CD14-positive monocyte (primary cell): ENCODE data around the gene CENPA. TPM values are rescaled to one million over a fixed set of nuclear protein-coding genes. Genes with fewer than 3 reads are reported as not detected.
"Not testable (repeated sequence)": the region's sequence is repeated elsewhere in the genome, so short reads cannot be mapped to it uniquely, and the experiment has no call there.

Source experiments
- DNase-seq, 3 donors: peaks; one replicate each; pipeline ENCODE4 v3.0.0-alpha.2; 2011 to 2022
- H2AFZ ChIP-seq: 2 replicates; pipeline ENCODE4 v1.6.0; 2012; ENCODE audit warnings: mild to moderate bottlenecking, low read depth, low read length, inconsistent platforms; ENCODE audit not compliant: insufficient read depth, poor library complexity, severe bottlenecking
- H3K27ac ChIP-seq, 2 donors: 1 replicate in 1 of 2; 2 replicates in 1 of 2; pipeline ENCODE4 v1.5.1; 2012 to 2013; ENCODE audit warnings: low read length in 2 of 2, control low read depth in 1 of 2, inconsistent platforms in 1 of 2, low read depth in 1 of 2, mild to moderate bottlenecking in 1 of 2
- H3K27me3 ChIP-seq, 2 donors: one replicate each; pipeline versions ENCODE4 v1.6.0 to v1.6.1; 2011 to 2013; ENCODE audit warnings: low read length in 2 of 2; ENCODE audit not compliant: control insufficient read depth in 2 of 2, insufficient read depth in 2 of 2
- H3K36me3 ChIP-seq, 2 donors: replicated peaks in 1 of 2; 1 replicate in 1 of 2; 2 replicates in 1 of 2; pipeline versions ENCODE4 v1.5.1 to v1.6.1; 2012 to 2013; ENCODE audit warnings: low read length in 2 of 2, control low read depth in 1 of 2, inconsistent platforms in 1 of 2, mild to moderate bottlenecking in 1 of 2; ENCODE audit not compliant: insufficient read depth in 2 of 2, control insufficient read depth in 1 of 2
- H3K4me1 ChIP-seq, 2 donors: 1 replicate in 1 of 2; 2 replicates in 1 of 2; pipeline versions ENCODE4 v1.5.1 to v1.6.1; 2012 to 2013; ENCODE audit warnings: low read length in 2 of 2, control low read depth in 1 of 2, inconsistent platforms in 1 of 2, mild to moderate bottlenecking in 1 of 2, moderate library complexity in 1 of 2; ENCODE audit not compliant: insufficient read depth in 2 of 2, control insufficient read depth in 1 of 2
- H3K4me2 ChIP-seq: replicated peaks from 2 replicates; pipeline ENCODE3; 2012; ENCODE audit warnings: low read length, moderate library complexity, mild to moderate bottlenecking; ENCODE audit not compliant: poor library complexity, severe bottlenecking; ENCODE audit errors: extremely low read depth
- H3K4me3 ChIP-seq, 3 experiments: fragments of 200-600 bp in 1 of 3; sonication (generic) in 1 of 3; replicated peaks in 1 of 3; 1 replicate in 2 of 3; 2 replicates in 1 of 3; pipeline ENCODE4 v1.5.1; 2011 to 2013; ENCODE audit warnings: low read length in 3 of 3, mild to moderate bottlenecking in 3 of 3, control low read depth in 2 of 3, low read depth in 2 of 3, inconsistent platforms in 1 of 3, moderate library complexity in 1 of 3
- H3K79me2 ChIP-seq: 2 replicates; pipeline ENCODE4 v1.6.0; 2012; ENCODE audit warnings: mild to moderate bottlenecking, control low read depth, inconsistent platforms, low read length, moderate library complexity; ENCODE audit not compliant: insufficient read depth
- H3K9ac ChIP-seq: 2 replicates; pipeline ENCODE4 v1.6.0; 2017; ENCODE audit warnings: low read length, mild to moderate bottlenecking; ENCODE audit not compliant: insufficient read depth, poor library complexity, severe bottlenecking
- H3K9me3 ChIP-seq, 2 donors: replicated peaks in 1 of 2; 1 replicate in 1 of 2; 2 replicates in 1 of 2; pipeline versions ENCODE4 v1.5.1 to v1.6.1; 2012 to 2013; ENCODE audit warnings: low read length in 2 of 2, control low read depth in 1 of 2; ENCODE audit not compliant: control insufficient read depth in 1 of 2, insufficient read depth in 1 of 2
- H4K20me1 ChIP-seq: 2 replicates; pipeline ENCODE4 v1.6.0; 2012; ENCODE audit warnings: mild to moderate bottlenecking, low read length, control low read depth, moderate library complexity; ENCODE audit not compliant: insufficient read depth
- H3K27ac Mint-ChIP-seq, 7 donors: one replicate each; pipeline ENCODE4 v1.8.0; 2020; ENCODE audit warnings: mild to moderate bottlenecking in 7 of 7, mixed read lengths in 7 of 7, moderate library complexity in 6 of 7, inconsistent platforms in 2 of 7
- H3K27me3 Mint-ChIP-seq, 3 donors: one replicate each; pipeline ENCODE4 v1.8.0; 2021 to 2022; ENCODE audit warnings: low read depth in 3 of 3, mild to moderate bottlenecking in 3 of 3, mixed read lengths in 3 of 3, moderate library complexity in 3 of 3, inconsistent platforms in 1 of 3
- H3K36me3 Mint-ChIP-seq, 2 donors: one replicate each; pipeline ENCODE4 v1.8.0; 2020; ENCODE audit warnings: mixed read lengths in 2 of 2, inconsistent platforms in 1 of 2, mild to moderate bottlenecking in 1 of 2
- H3K4me1 Mint-ChIP-seq: one replicate; pipeline ENCODE4 v1.8.0; 2020; ENCODE audit warnings: mild to moderate bottlenecking, mixed read lengths
- H3K4me3 Mint-ChIP-seq, 2 donors: one replicate each; pipeline ENCODE4 v1.8.0; 2020; ENCODE audit warnings: mild to moderate bottlenecking in 2 of 2, mixed read lengths in 2 of 2, moderate library complexity in 1 of 2
- H3K9me3 Mint-ChIP-seq, 7 donors: one replicate each; pipeline ENCODE4 v1.8.0; 2020 to 2022; ENCODE audit warnings: mixed read lengths in 7 of 7, mild to moderate bottlenecking in 6 of 7, moderate library complexity in 6 of 7, inconsistent platforms in 2 of 7
- CTCF ChIP-seq: fragments of 200-600 bp; IDR thresholded peaks from one replicate; pipeline ENCODE4 v1.8.0; 2022; ENCODE audit warnings: antibody characterized with exemption, mild to moderate bottlenecking
- WGBS: methylation state at CpG from one replicate; pipeline ENCODE4 v1.1.5; 2013; ENCODE audit warnings: missing lambda C conversion rate; ENCODE audit not compliant: insufficient coverage; 5-methylcytosine and 5-hydroxymethylcytosine counted together
- intact Hi-C, 2 donors: fragments of 100-400 bp; cut with micrococcal nuclease; formaldehyde crosslinking; loops; one replicate each; pipeline versions ENCODE4 v1.15.0 to v1.15.1; 2023
- polyA plus RNA-seq, 3 donors: library from polyadenylated mRNA; depleted of rRNA in 1 of 3; unstranded in 2 of 3; stranded (reverse) in 1 of 3; fragments of 300-500 nt in 2 of 3; fragments of >200 nt in 1 of 3; fragmentation: Illumina TruSeq in 2 of 3; gene quantifications; 1 replicate in 2 of 3; 2 replicates in 1 of 3; pipeline ENCODE4 v1.2.3, GENCODE V29; 2012 to 2021

Gene CENPA
- polyA plus RNA-seq, 3 donors, result 0.24 TPM; not detected in 2

GRCh38 chr2:26746934-26747333 is 38.9 kb upstream of the CENPA start:
- intact Hi-C loops, result no loop called here
- H3K36me3 Mint-ChIP-seq, result no peaks in the 10 kb centered on the region
- no peak overlapping the region for H3K4me2 ChIP-seq
- no peak overlapping the region for H3K4me3 ChIP-seq
- H3K36me3 ChIP-seq, result no peaks in the 10 kb centered on the region
- H3K9me3 ChIP-seq, result no peaks in the 10 kb centered on the region
- H2AFZ ChIP-seq, result no peak overlapping the region
- no peak overlapping the region for H3K9ac ChIP-seq
- H4K20me1 ChIP-seq, result no peaks in the 10 kb centered on the region
- peaks cover 4% of the 10 kb centered on the region for H3K4me1 Mint-ChIP-seq
- H3K27me3 Mint-ChIP-seq, result peaks cover 0 to 5% (median 0%) of the 10 kb centered on the region in 3 donors
- no peaks in the 10 kb centered on the region for H3K79me2 ChIP-seq
- no peaks in the 10 kb centered on the region for H3K9me3 Mint-ChIP-seq
- 57% methylated on average over 1 of the region's 3 CpGs for WGBS
- no peak for TF ChIP-seq CTCF
- H3K27me3 ChIP-seq, result no peaks in the 10 kb centered on the region
- H3K27ac Mint-ChIP-seq, result no peak overlapping the region
- DNase-seq, result no peak
- no peak overlapping the region for H3K4me3 Mint-ChIP-seq
- no peak overlapping the region for H3K27ac ChIP-seq
- no peaks in the 10 kb centered on the region for H3K4me1 ChIP-seq

- H3K27ac ChIP-seq, H3K4me1 ChIP-seq, H3K9ac ChIP-seq, H3K27me3 Mint-ChIP-seq, H3K79me2 ChIP-seq, H4K20me1 ChIP-seq, H3K4me2 ChIP-seq, DNase-seq, H3K4me1 Mint-ChIP-seq, H3K9me3 Mint-ChIP-seq, H3K9me3 ChIP-seq, H2AFZ ChIP-seq, H3K27me3 ChIP-seq, H3K4me3 ChIP-seq, intact Hi-C loops, H3K4me3 Mint-ChIP-seq, H3K36me3 Mint-ChIP-seq, H3K36me3 ChIP-seq: not testable (repeated sequence)
- peak overlapping the region in 1 of 7 donors; percentile 68 for H3K27ac Mint-ChIP-seq
- WGBS, result no CpG with 5 or more reads among the region's 8 CpGs
Observed at GRCh38 chr2:26749787-26750420, 36.0 kb upstream of the CENPA start.

GRCh38 chr2:26750467-26750866 is 35.4 kb upstream of the CENPA start:
- H3K9me3 ChIP-seq, H4K20me1 ChIP-seq, H3K4me1 ChIP-seq, H3K4me3 ChIP-seq, H3K36me3 ChIP-seq, H3K27me3 ChIP-seq, H3K4me1 Mint-ChIP-seq, DNase-seq, H3K27me3 Mint-ChIP-seq, H3K4me3 Mint-ChIP-seq, H3K9ac ChIP-seq, H3K36me3 Mint-ChIP-seq, H3K27ac ChIP-seq, H2AFZ ChIP-seq, intact Hi-C loops, H3K4me2 ChIP-seq, H3K79me2 ChIP-seq, H3K9me3 Mint-ChIP-seq: not testable (repeated sequence)
- WGBS, result 53% methylated on average over 2 of the region's 11 CpGs
- peak overlapping the region in 1 of 7 donors; percentile 20 for H3K27ac Mint-ChIP-seq
